HEK293T (cell line): ENCODE data around the gene RGS7.

ENCODE experiments used
- CTCF ChIA-PET: fragments of 350-600 bp; formaldehyde crosslinking; extraction: SDS; loops from one replicate; lab custom pipeline; 2021; ENCODE audit warnings: antibody characterized with exemption, inconsistent platforms; lab: Yijun Ruan, JAX
- POLR2A ChIA-PET: fragments of 350-600 bp; formaldehyde crosslinking; extraction: SDS; loops from one replicate; lab custom pipeline; 2020; ENCODE audit warnings: antibody characterized with exemption, inconsistent platforms; lab: Yijun Ruan, JAX
- DNase-seq: peaks from one replicate; pipeline ENCODE4 v3.0.0; 2012; ENCODE audit warnings: mixed read lengths; ENCODE audit errors: extremely low spot score
- ARNT ChIP-seq: fragments of 450-650 bp; IDR thresholded peaks from 2 replicates; pipeline ENCODE4 v1.6.1; 2017; ENCODE audit warnings: mild to moderate bottlenecking
- BHLHE40 ChIP-seq: fragments of 450-650 bp; IDR thresholded peaks from 2 replicates; pipeline ENCODE4 v1.6.1; 2016; ENCODE audit warnings: mild to moderate bottlenecking, moderate library complexity, borderline replicate concordance
- CTBP1 ChIP-seq: fragments of 450-650 bp; IDR thresholded peaks from 2 replicates; pipeline ENCODE4 v1.6.1; 2016; ENCODE audit warnings: borderline replicate concordance
- ELF4 ChIP-seq: fragments of 450-650 bp; IDR thresholded peaks from 2 replicates; pipeline ENCODE4 v1.6.1; 2017; ENCODE audit warnings: antibody characterized with exemption
- FOXA1 ChIP-seq: fragments of 450-650 bp; IDR thresholded peaks from 2 replicates; pipeline ENCODE4 v1.6.1; 2016; ENCODE audit warnings: mild to moderate bottlenecking
- FOXK2 ChIP-seq: fragments of 450-650 bp; IDR thresholded peaks from 2 replicates; pipeline ENCODE4 v1.6.1; 2016; ENCODE audit warnings: mild to moderate bottlenecking
- FOXM1 ChIP-seq: fragments of 450-650 bp; IDR thresholded peaks from 2 replicates; pipeline ENCODE4 v1.6.1; 2017; ENCODE audit warnings: mild to moderate bottlenecking, borderline replicate concordance
- HDGF ChIP-seq: fragments of 450-650 bp; IDR thresholded peaks from 2 replicates; pipeline ENCODE4 v1.6.1; 2017; ENCODE audit warnings: antibody characterized with exemption, borderline replicate concordance
- L3MBTL2 ChIP-seq: fragments of 450-650 bp; conservative IDR thresholded peaks from 2 replicates; pipeline ENCODE4 v1.6.1; 2016; ENCODE audit warnings: mild to moderate bottlenecking
- LEF1 ChIP-seq: fragments of 450-650 bp; IDR thresholded peaks from 2 replicates; pipeline ENCODE4 v1.6.1; 2017; ENCODE audit warnings: mild to moderate bottlenecking, borderline replicate concordance
- NFRKB ChIP-seq: fragments of 450-650 bp; IDR thresholded peaks from 2 replicates; pipeline ENCODE4 v1.6.1; 2016; ENCODE audit warnings: mild to moderate bottlenecking, moderate library complexity
- PKNOX1 ChIP-seq: fragments of 450-650 bp; IDR thresholded peaks from 2 replicates; pipeline ENCODE4 v1.6.1; 2016
- SP1 ChIP-seq: fragments of 450-650 bp; IDR thresholded peaks from 2 replicates; pipeline ENCODE4 v1.6.1; 2017
- SUZ12 ChIP-seq: fragments of 450-650 bp; IDR thresholded peaks from 2 replicates; pipeline ENCODE4 v1.6.1; 2016; ENCODE audit warnings: mild to moderate bottlenecking
- TARDBP ChIP-seq: fragments of 450-650 bp; IDR thresholded peaks from 2 replicates; pipeline ENCODE4 v1.6.1; 2016
- ZNF384 ChIP-seq: fragments of 450-650 bp; IDR thresholded peaks from 2 replicates; pipeline ENCODE4 v1.6.1; 2016

RGS7 gene

GRCh38 chr1:240831191-240831631, 525.8 kb downstream of the RGS7 start:
- ChIA-PET CTCF (no interaction called here), POLR2A (no interaction called here)
- TF ChIP-seq ELF4 (no peak), NFRKB (no peak), FOXM1 (no peak)

GRCh38 chr1:240829487-240829886, 527.5 kb downstream of the RGS7 start:
- TF ChIP-seq LEF1 (no peak), NFRKB (no peak), FOXM1 (no peak), ARNT (no peak), L3MBTL2 (no peak), FOXA1 (no peak), ZNF384 (no peak), SUZ12 (no peak), SP1 (no peak), CTBP1 (no peak), HDGF (no peak), ELF4 (no peak), PKNOX1 (no peak), TARDBP (no peak)
- DNase-seq, result no peak
- CTCF ChIA-PET, result no interaction called here
- POLR2A ChIA-PET, result no interaction called here

More at GRCh38 chr1:240831191-240831631, 525.8 kb downstream of the RGS7 start:
- no peak for DNase-seq

GRCh38 chr1:240827786-240828185, 529.2 kb downstream of the RGS7 start:
- ChIA-PET CTCF (no interaction called here), POLR2A (no interaction called here)

GRCh38 chr1:240824238-240824637, 532.8 kb downstream of the RGS7 start:
- POLR2A ChIA-PET, result no interaction called here
- TF ChIP-seq ZNF384 (no peak), FOXK2 (no peak)
- CTCF ChIA-PET, result interaction anchor here (0.8 kb wide), 1 partner anchor 18 kb away, joined by 3 read pairs; no protein-coding TSS in a partner anchor
- DNase-seq, result no peak

More at GRCh38 chr1:240827786-240828185, 529.2 kb downstream of the RGS7 start:
- TF ChIP-seq ZNF384 (no peak), HDGF (no peak), ELF4 (no peak), BHLHE40 (no peak), PKNOX1 (no peak), TARDBP (no peak), NFRKB (no peak), FOXA1 (no peak)
- no peak for DNase-seq

GRCh38 chr1:240823357-240823756, 533.6 kb downstream of the RGS7 start:
- POLR2A ChIA-PET, result no interaction called here
- TF ChIP-seq LEF1 (no peak), L3MBTL2 (no peak), ZNF384 (no peak), FOXM1 (no peak), NFRKB (no peak), ELF4 (no peak), FOXK2 (no peak), PKNOX1 (no peak), ARNT (no peak), CTBP1 (no peak), BHLHE40 (no peak), SP1 (no peak)
- CTCF ChIA-PET, result no interaction called here
- no peak for DNase-seq

GRCh38 chr1:240821925-240822324, 535.1 kb downstream of the RGS7 start:
- ChIA-PET POLR2A (no interaction called here), CTCF (no interaction called here)
- TF ChIP-seq SUZ12 (no peak), FOXA1 (no peak), FOXK2 (no peak), ARNT (no peak), BHLHE40 (no peak), TARDBP (no peak), SP1 (no peak), PKNOX1 (no peak), CTBP1 (no peak)
- no peak for DNase-seq

- TF ChIP-seq CTBP1 (no peak), ELF4 (no peak), PKNOX1 (no peak)
- ChIA-PET POLR2A (no interaction called here), CTCF (no interaction called here)
- no peak for DNase-seq
These were observed 536.2 kb downstream of the RGS7 start for GRCh38 chr1:240820816-240821215.
